B cell (primary cell): ENCODE results near the gene AOPEP. TPM values are rescaled to one million over a fixed set of nuclear protein-coding genes. Genes with fewer than 3 reads are reported as not detected.

Source experiments
- ATAC-seq: fragments of 200-7000 bp; cut with Tn5 transposase; one replicate; pipeline ENCODE4 v1.10.0; 2021; ENCODE audit warnings: low read depth, mild to moderate bottlenecking, moderate number of reproducible peaks, moderate library complexity
- CTCF ChIA-PET: fragments of 350-600 bp; sonication (Branson Sonifier 250); formaldehyde crosslinking; loops from one replicate; lab custom pipeline; 2021; ENCODE audit warnings: antibody characterized with exemption, inconsistent platforms; lab: Charles Lee
- POLR2A ChIA-PET: fragments of 350-600 bp; sonication (Branson Sonifier 250); formaldehyde crosslinking; loops from one replicate; lab custom pipeline; 2021; ENCODE audit warnings: antibody characterized with exemption; lab: Charles Lee
- DNase-seq: peaks from one replicate; pipeline ENCODE4 v3.0.0; 2013
- H2AFZ ChIP-seq: 2 replicates; pipeline ENCODE4 v1.6.1; 2012; ENCODE audit warnings: mild to moderate bottlenecking, low read depth, low read length; ENCODE audit not compliant: insufficient read depth, poor library complexity, severe bottlenecking
- H3K27ac ChIP-seq, 2 donors: 1 replicate in 1 of 2; 2 replicates in 1 of 2; pipeline ENCODE4 v1.5.1; 2012 to 2013; ENCODE audit warnings: low read length in 2 of 2, mild to moderate bottlenecking in 2 of 2, moderate library complexity in 1 of 2
- H3K27me3 ChIP-seq, 4 experiments: fragments of 200-600 bp in 1 of 4; sonication (generic) in 1 of 4; replicated peaks in 1 of 4; 1 replicate in 2 of 4; 2 replicates in 2 of 4; pipeline versions ENCODE4 v1.6.1 to v1.7.0; 2013 to 2016; ENCODE audit warnings: low read length in 3 of 4, mild to moderate bottlenecking in 2 of 4, mixed read lengths in 1 of 4, moderate library complexity in 1 of 4; ENCODE audit not compliant: insufficient read depth in 4 of 4, control insufficient read depth in 3 of 4; ENCODE audit errors: control extremely low read depth in 1 of 4
- H3K36me3 ChIP-seq, 2 experiments: replicated peaks in 1 of 2; 1 replicate in 1 of 2; 2 replicates in 1 of 2; pipeline versions ENCODE4 v1.6.1 to v1.7.1; 2013; ENCODE audit warnings: low read length in 1 of 2; ENCODE audit not compliant: insufficient read depth in 2 of 2, control insufficient read depth in 1 of 2; ENCODE audit errors: control extremely low read depth in 1 of 2, extremely low read depth in 1 of 2
- H3K4me1 ChIP-seq, 2 donors: fragments of 200-600 bp in 1 of 2; sonication (generic) in 1 of 2; 1 replicate in 1 of 2; 2 replicates in 1 of 2; pipeline versions ENCODE4 v1.5.1 to v1.6.1; 2013 to 2017; ENCODE audit warnings: low read length in 2 of 2; ENCODE audit not compliant: control insufficient read depth in 2 of 2, insufficient read depth in 2 of 2
- H3K4me2 ChIP-seq: replicated peaks from 2 replicates; pipeline ENCODE3; 2012; ENCODE audit warnings: mild to moderate bottlenecking, low read depth, low read length; ENCODE audit not compliant: poor library complexity, severe bottlenecking
- H3K4me3 ChIP-seq, 5 experiments: fragments of 200-600 bp in 1 of 5; sonication (generic) in 1 of 5; 1 replicate in 3 of 5; 2 replicates in 2 of 5; pipeline versions ENCODE4 v1.5.1 to v1.7.0; 2011 to 2016; ENCODE audit warnings: low read length in 4 of 5, mild to moderate bottlenecking in 4 of 5, low read depth in 2 of 5, control low read depth in 1 of 5, moderate library complexity in 1 of 5; ENCODE audit not compliant: insufficient read depth in 1 of 5; ENCODE audit errors: control extremely low read depth in 1 of 5, extremely low read depth in 1 of 5
- H3K79me2 ChIP-seq: fragments of 200-600 bp; sonication (generic); one replicate; pipeline ENCODE4 v1.6.0; 2016; ENCODE audit warnings: low read length; ENCODE audit not compliant: control insufficient read depth, insufficient read depth
- H3K9ac ChIP-seq: fragments of 200-600 bp; sonication (generic); 2 replicates; pipeline ENCODE4 v1.6.1; 2017; ENCODE audit warnings: mild to moderate bottlenecking, low read length, moderate library complexity
- H3K9me3 ChIP-seq, 3 donors: one replicate each; pipeline versions ENCODE4 v1.6.1 to v1.7.1; 2013; ENCODE audit warnings: low read length in 2 of 3; ENCODE audit not compliant: control insufficient read depth in 2 of 3, insufficient read depth in 1 of 3; ENCODE audit errors: control extremely low read depth in 1 of 3
- H4K20me1 ChIP-seq: 2 replicates; pipeline ENCODE4 v1.6.0; 2012; ENCODE audit warnings: mild to moderate bottlenecking, low read length; ENCODE audit not compliant: insufficient read depth, control insufficient read depth, poor library complexity, severe bottlenecking
- H3K27ac Mint-ChIP-seq: one replicate; pipeline ENCODE4 v1.8.0; 2021; ENCODE audit warnings: mixed read lengths
- H3K27me3 Mint-ChIP-seq: one replicate; pipeline ENCODE4 v1.8.0; 2021; ENCODE audit warnings: mixed read lengths
- H3K4me1 Mint-ChIP-seq: one replicate; pipeline ENCODE4 v1.8.0; 2021; ENCODE audit warnings: mixed read lengths
- H3K4me3 Mint-ChIP-seq: one replicate; pipeline ENCODE4 v1.8.0; 2021; ENCODE audit warnings: mixed read lengths
- H3K9me3 Mint-ChIP-seq: one replicate; pipeline ENCODE4 v1.8.0; 2022; ENCODE audit warnings: mixed read lengths; ENCODE audit not compliant: insufficient read depth
- CTCF ChIP-seq: fragments of 200-600 bp; IDR thresholded peaks from one replicate; pipeline ENCODE4 v1.8.0; 2022; ENCODE audit warnings: antibody characterized with exemption, mild to moderate bottlenecking
- EZH2 ChIP-seq: IDR thresholded peaks from 2 replicates; pipeline ENCODE4 v1.6.1; 2012; ENCODE audit warnings: borderline replicate concordance, low read depth, mild to moderate bottlenecking, moderate library complexity, low read length; ENCODE audit not compliant: insufficient read depth, poor library complexity, severe bottlenecking
- WGBS: methylation state at CpG from one replicate; pipeline ENCODE4 v1.1.5; 2013; ENCODE audit warnings: missing lambda C conversion rate; ENCODE audit not compliant: insufficient coverage; 5-methylcytosine and 5-hydroxymethylcytosine counted together
- intact Hi-C: fragments of 100-400 bp; cut with micrococcal nuclease; formaldehyde crosslinking; loops from one replicate; pipeline ENCODE4 v1.10.0; 2022
- polyA plus RNA-seq: library from polyadenylated mRNA; depleted of rRNA; stranded (reverse); fragments of >200 nt; gene quantifications from 2 replicates; pipeline ENCODE4 v1.2.3, GENCODE V29; 2012
- total RNA-seq, 2 donors: library from RNA; stranded (reverse); fragments of 120-200 nt in 1 of 2; gene quantifications; 1 replicate in 1 of 2; 2 replicates in 1 of 2; pipeline versions ENCODE4 v1.2.3 to v1.2.4, GENCODE V29; 2013 to 2022

Gene AOPEP
- total and polyA plus RNA-seq, 2 donors (not counting 1 experiment from before 2014, with no cell fraction given) = 5.1 to 35.8 TPM

GRCh38 chr9:95110921-95111525, 384.5 kb downstream of the AOPEP start:
- CTCF ChIA-PET = interaction anchor here (1.1 to 1.4 kb wide), 4 partner anchors 16 to 430 kb away, joined by 3 to 4 read pairs (median 3); no protein-coding TSS in a partner anchor
- no peak overlapping the region for H3K4me3 ChIP-seq
- no peak overlapping the region for H3K4me2 ChIP-seq
- DNase-seq (no peak), ATAC-seq (no peak)
- H3K9ac ChIP-seq = no peak overlapping the region
- Mint-ChIP-seq H3K9me3 (no peaks in the 10 kb centered on the region), H3K4me3 (no peak overlapping the region), H3K27me3 (no peaks in the 10 kb centered on the region), H3K27ac (no peak overlapping the region), H3K4me1 (no peaks in the 10 kb centered on the region)
- no peaks in the 10 kb centered on the region for H3K4me1 ChIP-seq
- intact Hi-C loops = no loop called here
- H2AFZ ChIP-seq = no peak overlapping the region
- no peak overlapping the region for H3K27ac ChIP-seq
- TF ChIP-seq EZH2 (no peak), CTCF (no peak)
- 92% methylated on average over 14 of the region's 14 CpGs for WGBS
- H4K20me1 ChIP-seq = no peaks in the 10 kb centered on the region
- no peaks in the 10 kb centered on the region for H3K36me3 ChIP-seq
- POLR2A ChIA-PET = no interaction called here
- no peaks in the 10 kb centered on the region for H3K79me2 ChIP-seq
- H3K9me3 ChIP-seq = no peaks in the 10 kb centered on the region
- H3K27me3 ChIP-seq = no peaks in the 10 kb centered on the region

GRCh38 chr9:95111716-95112115, 385.2 kb downstream of the AOPEP start:
- Mint-ChIP-seq H3K4me3 (no peak overlapping the region), H3K9me3 (no peaks in the 10 kb centered on the region), H3K27ac (no peak overlapping the region), H3K4me1 (no peaks in the 10 kb centered on the region), H3K27me3 (no peaks in the 10 kb centered on the region)
- H3K4me2 ChIP-seq = no peak overlapping the region
- POLR2A ChIA-PET = no interaction called here
- H3K27me3 ChIP-seq = no peaks in the 10 kb centered on the region
- intact Hi-C loops = no loop called here
- H3K4me1 ChIP-seq = no peaks in the 10 kb centered on the region
- WGBS = 97% methylated on average over 11 of the region's 11 CpGs
- no peaks in the 10 kb centered on the region for H3K79me2 ChIP-seq
- CTCF ChIA-PET = interaction anchor here (1.0 to 1.3 kb wide), 3 partner anchors 16 to 19 kb away, joined by 3 read pairs; no protein-coding TSS in a partner anchor
- no peak overlapping the region for H3K9ac ChIP-seq
- H3K9me3 ChIP-seq = no peaks in the 10 kb centered on the region
- H3K27ac ChIP-seq = no peak overlapping the region
- no peak for ATAC-seq
- H3K36me3 ChIP-seq = no peaks in the 10 kb centered on the region
- H2AFZ ChIP-seq = no peak overlapping the region
- H4K20me1 ChIP-seq = no peaks in the 10 kb centered on the region
- TF ChIP-seq EZH2 (no peak), CTCF (no peak)
- no peak for DNase-seq
- no peak overlapping the region for H3K4me3 ChIP-seq
